ENCODE results near the gene JPH2.
A peak's percentile ranks its signal among the peaks of the same experiment; 100 is the strongest.

JPH2 gene

DNA sequence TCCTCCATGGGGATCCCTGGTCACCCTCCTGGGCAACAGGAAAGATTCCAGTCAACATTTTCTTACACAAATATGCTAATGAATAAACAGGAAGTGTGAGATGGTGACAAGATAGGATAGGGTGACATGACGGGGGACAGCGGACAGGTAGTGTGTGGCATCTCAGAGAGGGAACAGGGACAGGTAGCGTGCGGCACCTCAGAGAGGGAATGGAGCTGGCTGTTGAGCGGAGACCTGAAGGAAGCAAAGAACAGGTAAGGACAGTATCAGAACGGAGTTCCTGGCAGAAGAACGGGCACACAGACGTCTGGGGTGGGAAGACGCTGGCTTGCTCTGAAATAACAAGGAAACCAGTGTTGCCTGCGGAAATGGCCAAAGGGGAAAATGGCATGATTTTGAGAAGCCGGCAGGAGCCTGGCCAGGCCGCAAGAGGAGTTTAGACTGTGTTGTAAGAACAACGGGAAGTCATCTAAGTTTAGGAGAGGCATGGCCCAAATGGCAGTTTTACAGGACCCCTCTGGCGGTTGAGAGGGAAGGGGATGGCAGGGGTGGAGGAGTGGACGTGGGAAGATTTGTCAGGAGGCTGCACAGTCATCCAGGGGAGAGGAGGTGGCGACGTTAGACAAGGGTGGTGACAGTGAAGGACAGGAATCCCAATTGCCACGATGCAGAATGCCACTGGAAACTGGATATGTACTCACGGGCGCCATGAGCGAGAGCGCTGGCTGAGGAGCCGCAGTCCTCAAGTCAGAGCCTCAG is 111.6 kb downstream of the JPH2 start:
- no peak for DNase-seq (ENCODE audit: low spot score)

DNA sequence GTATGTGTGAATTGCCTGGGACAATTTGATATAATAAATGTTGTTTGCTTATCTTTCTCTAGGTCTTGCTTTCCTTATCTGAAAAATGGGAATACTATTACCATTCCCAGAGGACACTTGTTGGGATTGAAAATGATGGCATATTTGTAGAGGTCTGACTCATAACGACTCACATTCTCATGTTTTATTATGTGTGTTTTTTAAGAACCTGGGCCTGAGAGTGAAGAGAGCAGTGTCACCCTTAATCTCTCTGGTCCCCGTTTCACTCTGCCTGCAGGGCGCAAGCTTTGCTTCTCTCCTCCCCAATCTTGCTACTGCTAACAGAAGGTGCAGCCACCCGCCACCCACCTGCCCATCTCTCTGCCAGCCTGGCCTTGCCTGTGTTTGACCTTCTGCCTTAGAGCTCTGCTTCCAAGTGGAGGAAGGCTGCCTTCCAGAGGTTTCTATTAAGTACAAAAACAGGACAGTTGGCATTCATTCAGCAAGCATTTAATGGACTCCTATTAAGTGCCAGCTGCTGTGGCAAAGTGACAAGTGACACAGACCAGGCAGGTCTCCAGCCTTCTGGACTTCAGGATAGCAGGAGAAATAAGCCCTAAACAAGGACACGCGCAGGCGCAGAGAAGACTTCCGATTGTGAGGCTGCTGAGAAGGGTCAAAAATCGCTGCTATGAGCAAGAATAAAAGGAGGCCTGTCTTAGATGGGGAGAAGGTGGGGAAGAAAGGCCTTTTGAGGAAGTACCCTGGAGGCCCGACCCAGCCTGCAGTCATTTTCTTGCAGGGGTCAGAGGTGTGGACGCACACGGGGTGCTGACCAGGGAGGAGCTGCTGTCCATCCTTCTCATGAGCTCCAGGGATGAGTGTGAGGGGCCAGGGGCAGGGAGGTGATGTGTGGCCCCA is 112.5 kb downstream of the JPH2 start:
- no peak for DNase-seq (ENCODE audit: low spot score)

DNA sequence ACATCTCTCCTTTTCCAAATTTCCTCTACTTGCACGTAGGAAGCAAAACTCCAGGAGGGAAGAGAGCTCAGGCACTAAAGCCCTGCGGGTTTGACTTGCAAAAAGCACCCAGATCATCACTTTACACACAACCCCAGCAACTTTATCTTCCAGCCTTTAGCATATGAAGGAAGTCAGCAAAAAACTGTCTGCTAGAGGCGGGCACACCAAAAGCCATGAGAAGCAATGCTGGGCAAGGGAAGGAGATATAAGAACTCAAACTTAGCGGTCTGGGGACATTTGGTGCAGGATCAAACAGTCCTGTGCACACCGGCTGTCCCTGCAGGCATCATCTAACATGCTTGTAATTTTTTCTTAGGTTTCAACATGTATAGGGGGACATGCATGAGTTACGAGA is 113.3 kb downstream of the JPH2 start:
- no peak for DNase-seq (ENCODE audit: low spot score)

DNA sequence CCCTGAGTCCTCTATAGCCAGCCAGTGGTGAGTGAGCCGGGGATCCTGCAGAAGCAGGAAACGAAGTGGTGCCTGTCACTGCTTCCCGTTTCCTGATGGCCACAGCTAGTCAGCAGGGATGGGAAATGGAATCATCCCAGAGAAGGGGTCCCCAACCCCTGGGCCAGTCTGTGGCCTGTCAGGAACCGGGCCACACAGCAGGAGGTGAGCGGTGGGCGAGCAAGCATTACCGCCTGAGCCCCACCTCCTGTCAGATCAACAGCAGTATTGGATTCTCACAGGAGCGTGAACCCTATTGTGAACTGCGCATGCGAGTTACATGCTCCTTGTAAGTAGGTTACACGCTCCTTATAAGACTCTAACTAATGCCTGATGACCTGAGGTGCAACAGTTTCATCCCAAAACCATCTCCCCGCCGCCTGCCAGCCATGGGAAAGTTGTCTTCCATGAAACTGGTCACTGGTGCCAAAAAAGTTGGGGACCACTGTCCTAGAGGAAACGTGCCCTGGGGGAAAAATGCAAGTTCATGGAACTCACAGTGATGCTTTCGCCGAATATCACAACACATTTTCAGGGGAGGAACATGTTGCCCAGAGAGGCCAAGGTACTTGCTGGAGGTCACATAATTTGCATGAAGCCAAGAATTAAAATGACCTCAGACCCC is 113.8 kb downstream of the JPH2 start:
- no peak for DNase-seq (ENCODE audit: low spot score)

DNA sequence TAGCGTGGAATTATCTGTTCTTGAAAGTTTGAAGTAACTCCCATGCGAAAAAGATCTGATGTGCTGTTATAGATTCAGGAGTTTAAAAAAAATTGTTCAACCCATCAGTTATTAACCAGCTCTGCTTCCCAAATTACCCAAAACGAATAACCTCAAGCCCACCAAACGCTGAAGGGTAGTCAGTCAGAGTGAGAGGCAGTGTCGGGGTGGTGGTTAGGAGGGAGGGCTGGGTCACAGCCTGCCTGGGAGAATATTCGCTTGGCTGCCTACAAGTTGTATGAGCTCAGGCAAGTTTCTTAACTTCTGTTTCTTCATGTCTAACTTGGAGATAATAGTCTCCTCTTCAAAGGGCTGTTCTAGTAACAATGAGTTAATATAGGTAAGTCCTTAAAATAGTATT is 114.6 kb downstream of the JPH2 start:
- no peak for DNase-seq (ENCODE audit: low spot score)

DNA sequence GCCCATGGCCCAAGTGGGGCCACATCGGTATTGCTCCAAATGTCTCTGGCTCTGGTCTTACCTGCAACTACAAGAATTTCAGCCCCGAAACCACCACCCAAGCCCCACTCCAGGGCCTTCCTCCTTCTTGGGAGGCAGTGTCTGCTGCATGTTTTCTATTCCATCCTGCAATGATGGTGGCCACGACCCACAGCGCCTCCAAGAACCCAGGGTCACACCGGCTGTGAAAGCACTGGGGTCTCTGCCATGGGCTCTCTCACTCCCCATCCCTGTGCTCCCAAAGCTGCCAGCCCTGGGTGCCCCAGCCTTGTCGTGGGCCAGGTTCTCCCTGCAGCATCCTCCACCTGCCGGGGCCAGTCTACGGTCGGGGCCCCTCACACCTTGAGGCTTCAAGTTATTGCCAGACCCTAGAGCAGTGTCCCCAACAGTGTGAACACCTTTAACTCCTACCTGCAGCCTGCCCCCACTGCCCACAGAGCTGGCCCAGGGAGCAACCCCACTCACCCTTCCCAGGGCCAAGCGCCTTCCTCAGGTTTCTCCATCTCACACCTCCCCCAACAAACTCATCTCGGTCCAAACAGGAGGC is 115.4 kb downstream of the JPH2 start:
- DNase-seq (ENCODE audit: low spot score), result no peak

DNA sequence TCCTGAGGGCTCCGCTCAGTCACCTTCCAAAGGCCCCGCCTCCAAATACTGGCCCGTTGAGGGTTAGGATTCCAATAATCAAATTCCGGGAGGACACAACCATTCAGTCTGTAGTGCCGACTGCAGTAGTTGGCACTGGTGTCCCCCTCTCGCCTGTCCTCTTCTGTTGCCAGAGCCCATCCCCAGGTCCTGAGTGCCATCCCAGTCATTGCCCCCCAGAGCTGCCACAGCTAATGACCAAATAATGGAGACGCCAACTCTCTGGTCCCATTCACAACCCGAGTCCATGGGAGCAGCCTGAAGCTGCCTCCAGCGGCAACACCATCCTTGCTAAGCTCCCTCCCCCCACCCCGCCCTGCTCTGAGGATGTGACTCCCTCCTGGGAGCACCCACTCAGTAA is 115.9 kb downstream of the JPH2 start:
- DNase-seq (ENCODE audit: low spot score), result no peak

DNA sequence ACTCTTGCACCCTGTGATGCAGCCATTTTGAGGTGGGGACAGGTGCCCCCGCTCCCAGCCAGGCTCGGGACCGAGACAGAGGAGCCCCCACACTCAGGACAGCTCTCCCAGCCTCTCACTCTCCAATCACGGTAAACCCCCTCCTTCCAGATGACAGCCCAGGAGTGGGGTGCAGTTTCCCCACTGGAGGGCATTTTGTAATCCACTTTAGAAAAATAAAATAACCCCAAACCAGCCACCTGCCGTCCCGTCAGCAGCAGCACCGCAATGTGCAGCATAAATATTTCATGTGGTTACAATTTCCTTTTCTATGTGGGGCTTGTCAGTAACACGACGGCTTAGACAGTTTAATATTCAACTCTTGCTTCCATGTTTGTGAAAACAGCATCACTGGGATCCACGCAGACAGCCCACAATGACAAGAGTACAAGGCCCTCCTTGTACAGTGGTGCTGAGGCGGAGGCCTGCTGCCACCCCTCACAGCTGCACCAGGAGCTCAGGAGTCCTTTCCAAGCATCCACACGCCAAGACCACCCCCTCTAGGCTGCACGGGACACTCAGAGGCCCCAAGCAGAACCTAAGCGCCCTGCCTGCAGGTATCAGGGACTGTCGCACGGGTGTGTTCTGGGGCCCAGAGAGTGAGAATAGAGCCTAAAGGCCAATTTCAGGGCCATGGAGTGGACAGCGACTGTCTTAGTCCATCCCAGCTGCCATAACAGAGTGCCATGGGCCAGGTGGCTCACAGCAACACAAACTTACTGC is 116.7 kb downstream of the JPH2 start:
- peak; percentile 28 for DNase-seq (ENCODE audit: low spot score)

DNA sequence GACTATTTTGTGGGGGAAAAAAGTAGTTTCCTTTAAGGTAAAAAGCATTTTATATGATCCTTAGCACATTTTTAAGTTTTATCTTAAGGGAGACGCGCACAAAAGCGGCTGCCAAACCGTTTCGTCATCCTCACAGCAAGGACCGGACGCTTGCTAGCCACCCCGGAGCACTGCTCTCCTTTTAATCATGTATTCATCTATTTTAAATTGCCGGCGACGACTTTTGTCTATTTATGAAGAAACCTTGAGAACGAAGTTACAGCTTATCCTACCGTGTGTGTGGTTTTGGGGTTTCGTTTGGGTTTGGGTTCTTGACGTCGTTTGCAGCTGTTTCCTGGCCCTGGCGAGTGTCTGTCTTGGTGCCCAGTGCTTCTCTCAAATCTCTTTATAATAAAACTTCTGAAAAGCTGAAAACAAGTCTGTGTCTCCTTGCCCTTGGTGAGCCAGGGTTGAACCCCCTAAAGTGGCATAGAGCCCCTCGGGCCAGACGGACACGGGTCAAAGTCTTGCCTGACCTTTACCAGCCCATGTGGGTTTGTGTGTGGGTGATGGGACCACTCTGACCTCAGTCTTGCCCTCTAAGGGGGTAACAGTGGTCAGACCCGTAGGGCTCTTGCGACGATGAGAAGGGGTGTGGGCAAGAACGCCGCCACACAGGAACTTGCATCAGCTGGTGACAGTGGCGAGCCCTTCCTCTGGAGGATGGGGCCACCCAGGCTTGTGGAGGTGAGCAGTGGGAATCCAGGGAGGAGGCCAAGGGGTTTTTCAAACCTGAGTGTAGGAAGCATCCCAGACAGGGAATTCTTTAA is 117.6 kb downstream of the JPH2 start:
- peak; percentile 40 for DNase-seq (ENCODE audit: low spot score)

DNA sequence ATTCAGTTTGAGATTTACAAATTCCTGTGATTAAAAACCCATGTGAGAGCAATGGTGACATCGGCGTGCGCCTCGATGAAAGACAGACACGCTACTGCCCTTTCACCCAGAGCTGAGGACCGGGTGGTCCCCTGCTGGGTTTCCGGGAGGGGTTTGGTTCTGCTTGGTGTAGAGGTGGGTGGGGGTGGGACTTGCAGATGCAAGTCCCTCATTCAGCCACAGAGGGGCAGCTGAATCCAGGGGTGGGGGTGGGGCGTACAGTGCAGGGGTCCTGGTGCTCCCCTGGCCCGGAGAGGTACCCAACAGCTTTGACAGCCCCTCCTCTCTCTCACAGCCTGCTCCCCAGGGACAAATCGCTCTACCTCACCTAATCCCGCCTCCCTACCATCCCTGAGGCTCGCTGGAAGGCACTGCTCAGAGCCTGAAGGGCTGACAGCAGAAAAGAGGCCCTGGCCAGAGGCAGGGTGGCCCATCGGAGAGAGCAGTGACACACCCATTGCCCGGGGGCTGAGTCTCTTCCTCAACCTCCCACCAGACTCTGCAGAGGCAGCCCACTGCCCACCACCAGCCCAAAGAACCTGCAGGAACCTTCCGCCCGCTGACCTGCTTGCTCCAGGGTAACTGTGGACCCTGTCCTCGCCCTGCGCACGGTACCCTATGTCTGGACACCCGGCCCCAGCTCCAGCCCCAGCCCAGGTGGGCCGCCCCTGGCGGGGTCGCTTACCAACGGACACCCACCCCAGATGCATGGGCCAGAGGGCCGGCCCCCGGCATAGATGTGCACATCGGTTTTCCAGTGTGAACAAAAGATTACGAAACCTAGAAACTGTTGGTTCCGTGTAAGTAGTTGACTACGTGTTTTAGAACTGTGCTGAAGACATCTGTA is 118.4 kb downstream of the JPH2 start:
- no peak for DNase-seq (ENCODE audit: low spot score)

DNA sequence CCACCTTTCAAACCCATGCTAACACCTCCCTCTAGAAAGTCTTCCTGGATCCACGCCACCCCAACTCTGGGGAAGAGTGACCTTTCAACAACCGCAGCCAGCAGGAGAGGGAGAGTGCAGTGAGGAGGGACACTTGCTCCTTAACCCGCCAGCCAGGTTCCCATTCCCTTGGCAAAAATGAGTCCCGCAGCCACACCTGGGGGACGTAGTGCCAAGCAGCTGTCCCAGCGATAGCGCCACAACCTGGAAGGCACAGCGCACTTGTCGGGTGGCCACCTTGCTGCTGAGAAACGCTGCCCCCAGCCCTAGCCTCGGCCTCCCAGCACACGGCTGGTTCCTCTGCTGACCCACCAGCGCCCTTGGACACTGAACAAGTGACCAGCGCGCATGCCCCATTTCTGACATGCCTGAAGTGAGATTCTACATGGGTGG is 119.3 kb downstream of the JPH2 start:
- no peak for DNase-seq (ENCODE audit: low spot score)

DNA sequence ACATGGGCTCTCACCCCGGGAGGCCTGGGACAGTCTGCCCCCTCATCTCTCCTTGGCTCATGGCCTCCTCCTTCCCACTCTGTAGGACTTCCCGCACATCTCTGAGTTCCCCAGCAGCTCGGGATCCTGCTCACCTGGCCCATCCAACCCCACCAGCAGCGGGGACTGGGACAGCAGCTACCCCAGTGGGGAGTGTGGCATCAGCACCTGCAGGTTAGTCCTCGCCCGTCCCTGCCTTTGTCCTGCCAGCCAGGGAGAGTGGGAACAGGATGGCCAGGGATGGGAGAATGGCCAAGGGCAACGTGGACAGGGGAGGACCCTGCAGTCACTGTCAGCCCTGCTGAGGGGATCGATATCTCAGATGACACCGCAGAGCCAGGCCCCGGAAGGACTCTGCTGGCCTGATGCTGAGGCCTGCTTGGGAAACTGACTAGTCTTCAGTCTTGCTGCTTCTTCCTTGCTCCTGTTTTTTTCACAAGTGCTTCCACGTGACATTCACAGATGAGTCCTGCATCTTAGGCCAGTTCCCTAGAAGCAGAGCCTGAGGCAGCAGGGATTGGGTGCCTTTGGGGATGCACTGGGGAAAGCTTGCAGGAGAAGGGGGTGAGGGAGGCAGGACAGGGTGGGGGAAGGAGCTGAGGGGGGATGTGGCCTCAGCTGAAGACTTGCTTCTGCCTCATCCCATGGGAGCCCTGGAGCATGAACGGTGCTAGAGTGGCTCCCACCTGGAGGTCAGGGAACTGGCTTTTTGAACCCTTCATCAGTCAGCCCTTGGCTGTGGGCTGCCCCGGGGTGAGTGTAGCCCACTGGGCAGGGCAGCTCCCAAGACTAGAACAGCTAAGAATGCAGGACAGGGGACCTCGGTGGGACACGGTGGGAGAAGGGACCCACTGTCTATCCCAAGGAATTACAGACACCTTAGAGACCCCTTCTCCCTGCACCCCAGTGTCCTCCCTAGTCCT is 120.1 kb downstream of the JPH2 start:
- DNase-seq (ENCODE audit: low spot score), result no peak

DNA sequence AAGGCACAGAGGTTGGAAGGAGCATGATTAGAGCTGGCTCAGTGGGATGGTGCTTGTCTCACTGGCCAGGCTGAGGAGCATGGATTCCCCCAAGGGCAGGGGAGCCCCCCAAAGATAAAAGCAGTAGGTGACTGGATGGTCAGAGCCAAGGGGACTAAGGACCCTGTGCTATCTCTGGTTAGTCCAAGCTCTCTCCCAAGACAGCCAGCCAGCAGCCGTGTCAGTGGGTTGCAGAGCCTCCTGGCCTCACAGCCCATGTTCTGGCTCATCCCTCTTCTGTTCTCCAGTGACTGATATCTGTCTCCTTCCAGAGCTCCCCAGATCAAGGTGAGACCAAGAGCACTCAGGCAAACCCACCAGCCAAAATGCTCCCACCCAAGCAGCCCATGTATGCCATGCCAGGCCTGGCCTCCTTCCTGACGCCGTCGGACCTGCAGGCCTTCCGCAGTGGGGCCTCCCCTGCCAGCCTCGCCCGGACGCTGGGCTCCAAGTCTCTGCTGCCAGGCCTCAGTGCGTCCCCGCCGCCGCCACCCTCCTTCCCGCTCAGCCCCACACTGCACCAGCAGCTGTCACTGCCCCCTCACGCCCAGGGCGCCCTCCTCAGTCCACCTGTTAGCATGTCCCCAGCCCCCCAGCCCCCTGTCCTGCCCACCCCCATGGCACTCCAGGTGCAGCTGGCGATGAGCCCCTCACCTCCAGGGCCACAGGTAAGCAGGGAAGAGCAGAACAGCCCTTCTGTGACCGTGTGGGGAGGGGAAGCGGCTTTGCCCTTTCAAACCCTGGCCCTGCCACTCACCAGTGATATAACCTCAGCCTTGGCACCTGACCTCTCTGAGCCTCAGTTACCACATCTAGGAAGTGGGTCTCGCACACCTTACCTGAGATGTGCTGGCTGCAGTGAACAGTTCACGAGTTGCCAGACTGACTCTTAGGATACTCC is 121.3 kb downstream of the JPH2 start:
- no peak for DNase-seq (ENCODE audit: low spot score)

DNA sequence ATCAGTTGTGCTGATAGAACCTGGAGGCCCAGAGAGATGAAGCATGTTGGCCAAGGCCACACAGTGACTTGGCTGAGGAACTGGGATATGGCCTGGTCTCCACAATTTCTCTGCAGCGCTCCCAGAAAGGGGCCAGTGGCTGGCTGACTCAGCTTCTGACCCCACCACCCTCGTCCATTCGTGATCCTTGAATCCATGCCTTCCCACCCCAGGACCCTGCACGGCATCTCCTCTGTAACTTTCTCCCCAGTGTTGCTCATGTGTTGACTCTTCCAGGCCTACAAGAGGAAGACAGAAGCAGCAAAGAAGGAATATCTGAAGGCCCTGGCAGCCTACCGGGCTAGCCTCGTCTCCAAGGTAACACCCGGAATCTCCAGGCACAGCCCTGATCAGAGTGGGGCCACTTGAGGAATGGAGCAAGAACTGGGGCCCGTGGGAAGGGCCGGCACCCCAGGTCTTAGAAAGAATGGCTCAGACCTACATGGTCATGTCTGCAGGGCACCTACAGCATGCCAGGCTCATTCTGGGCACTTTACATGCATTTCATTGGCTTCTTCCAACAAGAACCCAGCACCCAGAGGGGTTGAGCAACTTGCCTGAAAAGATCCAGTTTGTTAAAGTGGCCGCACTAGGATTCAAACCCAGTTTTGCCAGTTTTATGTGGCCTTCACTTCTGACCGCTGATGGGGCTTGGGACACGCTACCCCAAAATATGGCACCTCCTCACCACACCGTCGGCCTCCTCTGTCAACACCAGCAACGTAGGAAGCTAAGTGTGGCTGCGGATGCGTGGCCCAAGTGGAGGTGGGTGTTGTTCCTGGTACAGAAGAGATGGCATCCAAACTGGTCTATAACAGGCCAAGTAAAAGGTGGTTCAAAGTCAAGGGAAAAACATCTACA is 122.2 kb downstream of the JPH2 start:
- no peak for DNase-seq (ENCODE audit: low spot score)
